ENCODE measurements around the gene NDUFS4. TPM values are rescaled to one million over a fixed set of nuclear protein-coding genes. Genes with fewer than 3 reads are reported as not detected.

Gene NDUFS4
- total RNA-seq, 1 experiment from 2014 or later, result 92.9 TPM

GRCh38 chr5:53713978-53714666 lies 153.7 kb downstream of the NDUFS4 start:
- H2BK120ac ChIP-seq (ENCODE audit: low read depth, low read length, poor library complexity, severe bottlenecking), result no peak overlapping the region
- H3K36me3 Mint-ChIP-seq (ENCODE audit: insufficient read depth in 1 of 3, low read depth in 3 of 3), result peaks cover 12 to 19% (median 16%) of the 10 kb centered on the region in 3 experiments
- no peak overlapping the region for H3K14ac ChIP-seq (ENCODE audit: insufficient read depth, low read length)
- no peak overlapping the region for H2BK20ac ChIP-seq (ENCODE audit: low read depth, low read length, poor library complexity, severe bottlenecking)
- H3K56ac ChIP-seq (ENCODE audit: insufficient read length, low read depth, low read length), result no peak overlapping the region
- H3K4ac ChIP-seq (ENCODE audit: low read depth, low read length), result no peak overlapping the region
- no peak overlapping the region for H3K4me2 ChIP-seq (ENCODE audit: insufficient read depth, insufficient read length, low read length)
- H2AFZ ChIP-seq (ENCODE audit: low read length), result no peak overlapping the region
- no peaks in the 10 kb centered on the region for H3K23me2 ChIP-seq (ENCODE audit: insufficient read length, low read depth, low read length, poor library complexity, severe bottlenecking)
- H3K27ac ChIP-seq (ENCODE audit: insufficient read length, low read depth, low read length), result no peak overlapping the region
- H3K9me3 Mint-ChIP-seq, result peaks cover 17 to 20% of the 10 kb centered on the region in 2 experiments
- H2BK5ac ChIP-seq (ENCODE audit: insufficient read length, low read length), result no peak overlapping the region
- no peak for TF ChIP-seq CTCF (conservative IDR thresholded peaks at IDR 0.05)
- H3K9me3 ChIP-seq (ENCODE audit: control insufficient read depth, low read depth, low read length), result no peaks in the 10 kb centered on the region
- H3K4me1 Mint-ChIP-seq, result peaks cover 7 to 8% of the 10 kb centered on the region in 2 experiments; a peak in 3 of 4 replicates
- H4K20me1 ChIP-seq (ENCODE audit: control insufficient read depth, insufficient read depth, insufficient read length), result no peaks in the 10 kb centered on the region
- H4K8ac ChIP-seq (replicated peaks; ENCODE audit: insufficient read length, low read depth, low read length), result no peak overlapping the region
- no peak overlapping the region for H3K27ac Mint-ChIP-seq
- no peak overlapping the region for H2BK15ac ChIP-seq (ENCODE audit: low read depth, low read length)
- no peak overlapping the region for H2BK12ac ChIP-seq (ENCODE audit: insufficient read length, low read depth, low read length)
- no peaks in the 10 kb centered on the region for H3K27me3 ChIP-seq (ENCODE audit: insufficient read depth, low read length)
- no peak for DNase-seq
- H4K5ac ChIP-seq (ENCODE audit: insufficient read length, low read depth, low read length), result no peak overlapping the region
- WGBS (ENCODE audit: extremely low coverage, insufficient read length, low lambda C conversion rate), result no CpG with 5 or more reads among the region's 3 CpGs
- H3K27me3 Mint-ChIP-seq (ENCODE audit: low read depth), result no peaks in the 10 kb centered on the region; the same call in 1 of the 2 replicates
- no peak overlapping the region for H3K4me3 Mint-ChIP-seq
- no peaks in the 10 kb centered on the region for H3K4me1 ChIP-seq (ENCODE audit: insufficient read depth, low read length)
- no peak overlapping the region for H4K91ac ChIP-seq (ENCODE audit: insufficient read length, low read depth, low read length)
- no peak overlapping the region for H3K9ac ChIP-seq (ENCODE audit: extremely low read depth, insufficient read length, low read length)
- H3K79me2 ChIP-seq (ENCODE audit: insufficient read depth, low read length), result no peaks in the 10 kb centered on the region
- H3K18ac ChIP-seq (ENCODE audit: insufficient read length, low read depth, low read length), result no peak overlapping the region
- no peak overlapping the region for H3T11ph ChIP-seq (ENCODE audit: low read length)
- no peak overlapping the region for H3K23ac ChIP-seq (ENCODE audit: insufficient read length, low read depth, low read length)
- no peaks in the 10 kb centered on the region for H3K79me1 ChIP-seq (ENCODE audit: insufficient read depth, low read depth, low read length, poor library complexity, severe bottlenecking)
- no peak overlapping the region for H2AK5ac ChIP-seq (ENCODE audit: insufficient read length, low read length)
